IMR-90 (cell line): Measurements from ENCODE around the gene TM4SF1. TPM values are rescaled to one million over a fixed set of nuclear protein-coding genes. Genes with fewer than 3 reads are reported as not detected.
A peak's percentile ranks its signal among the peaks of the same experiment; 100 is the strongest.

Source experiments
- ATAC-seq: fragments of 200-7000 bp; cut with Tn5 transposase; 2 replicates; pipeline ENCODE4 v1.9.1; 2020; ENCODE audit warnings: low read depth, mild to moderate bottlenecking, moderate library complexity
- BruUV-seq: library from RNA; stranded (reverse); fragments of 400-500 nt; replicated peaks from 2 replicates; lab custom pipeline; 2021; lab: Mats Ljungman, UMichigan
- CTCF ChIA-PET: fragments of 300-600 bp; formaldehyde crosslinking; extraction: SDS; loops from one replicate; lab custom pipeline; 2021; ENCODE audit warnings: antibody characterized with exemption; lab: Yijun Ruan, JAX
- POLR2A ChIA-PET: fragments of 300-600 bp; sonication (Branson Sonifier 250); formaldehyde crosslinking; loops from one replicate; lab custom pipeline; 2022; ENCODE audit warnings: antibody characterized with exemption; ENCODE audit not compliant: unreplicated experiment; lab: Charles Lee
- DNase-seq: peaks from one replicate; pipeline ENCODE4 v3.0.0; 2013
- H2AFZ ChIP-seq: replicated peaks from 2 replicates; pipeline ENCODE3; 2013; ENCODE audit warnings: low read length, mild to moderate bottlenecking; ENCODE audit not compliant: poor library complexity
- H2AK5ac ChIP-seq: 2 replicates; pipeline ENCODE4 v1.6.1; 2013; ENCODE audit warnings: low read depth, low read length, inconsistent platforms
- H2AK9ac ChIP-seq: replicated peaks from 2 replicates; pipeline ENCODE3; 2013; ENCODE audit warnings: mild to moderate bottlenecking, low read depth, low read length, moderate library complexity; ENCODE audit not compliant: poor library complexity
- H2BK120ac ChIP-seq: 2 replicates; pipeline ENCODE4 v1.6.1; 2013; ENCODE audit warnings: low read depth, low read length, inconsistent platforms
- H2BK15ac ChIP-seq: 3 replicates; pipeline ENCODE4 v1.6.1; 2013; ENCODE audit warnings: low read depth, low read length, inconsistent platforms
- H2BK20ac ChIP-seq: 2 replicates; pipeline ENCODE4 v1.6.1; 2013; ENCODE audit warnings: low read depth, mild to moderate bottlenecking, inconsistent platforms, low read length, moderate library complexity
- H2BK5ac ChIP-seq: 2 replicates; pipeline ENCODE4 v1.6.1; 2013; ENCODE audit warnings: mild to moderate bottlenecking, low read depth, low read length, inconsistent platforms; ENCODE audit not compliant: poor library complexity, severe bottlenecking
- H3K14ac ChIP-seq: replicated peaks from 2 replicates; pipeline ENCODE4 v1.6.1; 2013; ENCODE audit warnings: low read depth, low read length, inconsistent platforms
- H3K18ac ChIP-seq: 2 replicates; pipeline ENCODE4 v1.6.1; 2013; ENCODE audit warnings: low read depth, low read length, control low read depth
- H3K23ac ChIP-seq: 2 replicates; pipeline ENCODE4 v1.6.1; 2013; ENCODE audit warnings: low read depth, low read length, inconsistent platforms
- H3K27ac ChIP-seq: 2 replicates; pipeline ENCODE4 v1.5.1; 2013; ENCODE audit warnings: mild to moderate bottlenecking, control low read depth, low read length; ENCODE audit not compliant: insufficient read depth
- H3K27me3 ChIP-seq: 2 replicates; pipeline ENCODE4 v1.6.1; 2013; ENCODE audit warnings: low read length; ENCODE audit not compliant: control insufficient read depth, insufficient read depth
- H3K36me3 ChIP-seq: 2 replicates; pipeline ENCODE4 v1.6.1; 2013; ENCODE audit warnings: low read length, mixed read lengths; ENCODE audit not compliant: control insufficient read depth, insufficient read depth
- H3K4ac ChIP-seq: 2 replicates; pipeline ENCODE4 v1.6.1; 2013; ENCODE audit warnings: low read depth, low read length, inconsistent platforms
- H3K4me1 ChIP-seq: 2 replicates; pipeline ENCODE4 v1.6.1; 2013; ENCODE audit warnings: low read length, mixed read lengths; ENCODE audit not compliant: control insufficient read depth, insufficient read depth
- H3K4me2 ChIP-seq: 2 replicates; pipeline ENCODE4 v1.6.1; 2013; ENCODE audit warnings: low read depth, mild to moderate bottlenecking, control low read depth, low read length, moderate library complexity
- H3K4me3 ChIP-seq: 2 replicates; pipeline ENCODE4 v1.5.1; 2013; ENCODE audit warnings: low read depth, mild to moderate bottlenecking, control low read depth, low read length, moderate library complexity; ENCODE audit not compliant: insufficient read depth
- H3K56ac ChIP-seq: 2 replicates; pipeline ENCODE4 v1.6.1; 2013; ENCODE audit warnings: low read length, inconsistent platforms; ENCODE audit not compliant: insufficient read depth; ENCODE audit errors: extremely low read depth
- H3K79me1 ChIP-seq, 2 experiments: 2 replicates each; pipeline ENCODE4 v1.6.1; 2013; ENCODE audit warnings: low read length in 2 of 2, inconsistent platforms in 1 of 2, low read depth in 1 of 2
- H3K9ac ChIP-seq: 2 replicates; pipeline ENCODE4 v1.6.1; 2013; ENCODE audit warnings: low read depth, low read length, control low read depth
- H3K9me1 ChIP-seq: 2 replicates; pipeline ENCODE4 v1.6.1; 2013; ENCODE audit warnings: low read length, inconsistent platforms; ENCODE audit not compliant: insufficient read depth
- H3K9me3 ChIP-seq: 2 replicates; pipeline ENCODE4 v1.6.1; 2013; ENCODE audit warnings: low read length; ENCODE audit not compliant: control insufficient read depth, insufficient read depth
- H4K20me1 ChIP-seq: 2 replicates; pipeline ENCODE4 v1.6.1; 2013; ENCODE audit warnings: low read length, inconsistent platforms; ENCODE audit not compliant: insufficient read depth
- H4K5ac ChIP-seq: 2 replicates; pipeline ENCODE4 v1.6.1; 2013; ENCODE audit warnings: mild to moderate bottlenecking, low read depth, low read length, control low read depth
- H4K8ac ChIP-seq, 2 experiments: 2 replicates each; pipeline ENCODE4 v1.6.1; 2013; ENCODE audit warnings: low read depth in 2 of 2, low read length in 2 of 2, control low read depth in 1 of 2, inconsistent platforms in 1 of 2
- H4K91ac ChIP-seq: 2 replicates; pipeline ENCODE4 v1.6.1; 2013; ENCODE audit warnings: low read depth, low read length, inconsistent platforms; ENCODE audit not compliant: insufficient read depth
- BHLHE40 ChIP-seq: fragments of 150-350 bp; IDR thresholded peaks from 2 replicates; pipeline ENCODE4 v1.6.1; 2016; ENCODE audit warnings: mild to moderate bottlenecking, low read depth, low read length
- CEBPB ChIP-seq: IDR thresholded peaks from 2 replicates; pipeline ENCODE4 v1.6.1; 2012; ENCODE audit warnings: low read depth, low read length, improper control_type of control experiment
- CHD1 ChIP-seq: IDR thresholded peaks from 2 replicates; pipeline ENCODE4 v1.6.1; 2012; ENCODE audit warnings: low read depth, low read length, improper control_type of control experiment
- MAFK ChIP-seq: IDR thresholded peaks from 2 replicates; pipeline ENCODE4 v1.6.1; 2012; ENCODE audit warnings: low read depth, low read length, improper control_type of control experiment
- MAZ ChIP-seq: IDR thresholded peaks from 2 replicates; pipeline ENCODE4 v1.6.1; 2012; ENCODE audit warnings: low read depth, mild to moderate bottlenecking, low read length, improper control_type of control experiment, moderate library complexity, borderline replicate concordance
- MXI1 ChIP-seq: IDR thresholded peaks from 2 replicates; pipeline ENCODE4 v1.6.1; 2012; ENCODE audit warnings: low read depth, mild to moderate bottlenecking, low read length, moderate library complexity, borderline replicate concordance
- NFE2L2 ChIP-seq: fragments of 150-350 bp; IDR thresholded peaks from 2 replicates; pipeline ENCODE4 v1.6.1; 2016; ENCODE audit warnings: low read depth, mild to moderate bottlenecking, low read length
- POLR2A ChIP-seq: IDR thresholded peaks from 2 replicates; pipeline ENCODE4 v1.6.1; 2012; ENCODE audit warnings: mild to moderate bottlenecking, low read depth, low read length
- RAD21 ChIP-seq: IDR thresholded peaks from 2 replicates; pipeline ENCODE4 v1.6.1; 2012; ENCODE audit warnings: low read length, improper control_type of control experiment
- RCOR1 ChIP-seq: IDR thresholded peaks from 2 replicates; pipeline ENCODE4 v1.6.1; 2012; ENCODE audit warnings: mild to moderate bottlenecking, low read length, improper control_type of control experiment; ENCODE audit not compliant: insufficient replicate concordance
- RFX5 ChIP-seq: IDR thresholded peaks from 2 replicates; pipeline ENCODE4 v1.8.0; 2012; ENCODE audit warnings: low read depth, mild to moderate bottlenecking, low read length, moderate library complexity
- whole genome bisulfite sequencing, 2 experiments: methylation state at CpG; one replicate each; pipeline versions ENCODE4 v1.1.5 to v1.1.7; 2013; ENCODE audit warnings: missing lambda C conversion rate in 2 of 2; ENCODE audit not compliant: insufficient read length in 1 of 2; ENCODE audit errors: extremely low coverage in 2 of 2; 5-methylcytosine and 5-hydroxymethylcytosine counted together
- dilution Hi-C: fragments of 300-500 bp; cut with HindIII; formaldehyde crosslinking; loops from one replicate; pipeline ENCODE4 v1.14.3; 2018; ENCODE audit warnings: low sequenced_read_pairs; ENCODE audit not compliant: unreplicated experiment
- in situ Hi-C: fragments of 300-500 bp; cut with MboI; formaldehyde crosslinking; loops from 3 replicates; pipeline ENCODE4 v1.14.3; 2019; ENCODE audit warnings: low sequenced_read_pairs, inconsistent platforms, mixed read lengths
- intact Hi-C: fragments of 100-400 bp; cut with micrococcal nuclease; formaldehyde crosslinking; loops from 2 replicates; pipeline ENCODE4 v1.10.0; 2022
- polyA plus RNA-seq, 3 experiments: library from polyadenylated mRNA; depleted of rRNA; stranded (reverse); fragments of >200 nt; gene quantifications; 2 replicates each; pipeline ENCODE4 v1.2.3, GENCODE V29; 2012; ENCODE audit warnings: low replicate concordance in 1 of 3
- total RNA-seq: library from RNA; depleted of rRNA; stranded (reverse); fragments of >200 nt; gene quantifications from 2 replicates; pipeline ENCODE4 v1.2.3, GENCODE V29; 2012
- TF ChIP-seq, protein P1 (sequence below): fragments of 150-350 bp; IDR thresholded peaks from 2 replicates; pipeline ENCODE4 v1.6.1; 2016; ENCODE audit warnings: low read depth, mild to moderate bottlenecking, low read length, moderate library complexity, borderline replicate concordance
- TF ChIP-seq, protein P2 (sequence below): fragments of 150-350 bp; IDR thresholded peaks from 2 replicates; pipeline ENCODE4 v1.6.1; 2017; ENCODE audit warnings: mild to moderate bottlenecking, antibody characterized with exemption, low read length, low read depth

The TM4SF1 gene
- total and polyA plus RNA-seq, 2 of the 4 experiments (the other 2 are of a cell fraction), result 232 to 302 TPM

DNA sequence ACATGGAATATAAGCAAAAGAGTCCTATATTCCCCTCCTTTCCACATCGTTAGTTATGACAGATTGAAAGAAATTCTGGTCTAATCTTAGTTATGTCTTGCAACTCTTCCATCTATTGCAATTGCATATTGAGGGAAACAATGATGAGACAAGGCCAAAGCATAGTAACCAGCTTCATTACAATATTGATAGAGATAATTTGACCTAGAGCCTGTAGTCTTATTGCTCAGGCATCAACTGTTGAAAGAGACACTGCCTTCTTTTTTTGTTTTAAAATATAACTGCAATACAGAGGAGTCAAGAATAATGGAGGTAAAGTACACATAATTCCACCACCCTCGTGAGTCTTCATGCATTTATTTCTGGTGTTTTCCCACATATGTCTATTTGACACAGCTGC is 46.1 kb downstream of the TM4SF1 start:
- H2AFZ ChIP-seq, result no peak overlapping the region
- H3K9me3 ChIP-seq, result no peaks in the 10 kb centered on the region
- H4K8ac ChIP-seq, result no peak overlapping the region
- no peak overlapping the region for H3K4ac ChIP-seq
- no peak overlapping the region for H3K27ac ChIP-seq
- H2BK5ac ChIP-seq, result no peak overlapping the region
- no peak overlapping the region for H3K4me3 ChIP-seq
- no peak overlapping the region for H2AK9ac ChIP-seq
- H3K4me2 ChIP-seq, result no peak overlapping the region
- H2AK5ac ChIP-seq, result no peak overlapping the region
- H2BK15ac ChIP-seq, result 0 out of 3 replicates have a peak overlapping the region, but pooled peaks have one; percentile 28
- intact Hi-C loops, result no loop called here
- peak overlapping the region; percentile 66 for H2BK20ac ChIP-seq
- H3K79me1 ChIP-seq, result no peaks in the 10 kb centered on the region; a peak in 1 of 4 replicates
- peak overlapping the region; percentile 71; the same call in 1 of the 2 replicates for H2BK120ac ChIP-seq
- no peak overlapping the region for H4K5ac ChIP-seq
- in situ Hi-C loops, result loop anchor here (10.0 kb wide), 1 partner anchor 377 kb away; no protein-coding TSS in a partner anchor
- BruUV-seq, result no TSS peak
- dilution Hi-C loops, result no loop called here
- TF ChIP-seq CHD1, result no peak
- TF ChIP-seq, protein P1, sequence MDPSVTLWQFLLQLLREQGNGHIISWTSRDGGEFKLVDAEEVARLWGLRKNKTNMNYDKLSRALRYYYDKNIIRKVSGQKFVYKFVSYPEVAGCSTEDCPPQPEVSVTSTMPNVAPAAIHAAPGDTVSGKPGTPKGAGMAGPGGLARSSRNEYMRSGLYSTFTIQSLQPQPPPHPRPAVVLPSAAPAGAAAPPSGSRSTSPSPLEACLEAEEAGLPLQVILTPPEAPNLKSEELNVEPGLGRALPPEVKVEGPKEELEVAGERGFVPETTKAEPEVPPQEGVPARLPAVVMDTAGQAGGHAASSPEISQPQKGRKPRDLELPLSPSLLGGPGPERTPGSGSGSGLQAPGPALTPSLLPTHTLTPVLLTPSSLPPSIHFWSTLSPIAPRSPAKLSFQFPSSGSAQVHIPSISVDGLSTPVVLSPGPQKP, result no peak
- TF ChIP-seq POLR2A, result no peak
- no peak for TF ChIP-seq MXI1
- TF ChIP-seq RCOR1, result no peak
- TF ChIP-seq, protein P2, sequence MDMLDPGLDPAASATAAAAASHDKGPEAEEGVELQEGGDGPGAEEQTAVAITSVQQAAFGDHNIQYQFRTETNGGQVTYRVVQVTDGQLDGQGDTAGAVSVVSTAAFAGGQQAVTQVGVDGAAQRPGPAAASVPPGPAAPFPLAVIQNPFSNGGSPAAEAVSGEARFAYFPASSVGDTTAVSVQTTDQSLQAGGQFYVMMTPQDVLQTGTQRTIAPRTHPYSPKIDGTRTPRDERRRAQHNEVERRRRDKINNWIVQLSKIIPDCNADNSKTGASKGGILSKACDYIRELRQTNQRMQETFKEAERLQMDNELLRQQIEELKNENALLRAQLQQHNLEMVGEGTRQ, result no peak
- no peak for TF ChIP-seq BHLHE40
- TF ChIP-seq NFE2L2, result no peak
- no peak for TF ChIP-seq MAZ
- TF ChIP-seq CEBPB, result no peak
- TF ChIP-seq MAFK, result no peak
- no peak for TF ChIP-seq RAD21
- no peak for TF ChIP-seq RFX5
- H3K23ac ChIP-seq, result no peak overlapping the region
- ChIA-PET CTCF (interaction anchor here (1.4 kb wide), 1 partner anchor 59 kb away, joined by 3 read pairs; no protein-coding TSS in a partner anchor), POLR2A (no interaction called here)
- H3K27me3 ChIP-seq, result no peaks in the 10 kb centered on the region
- H3K36me3 ChIP-seq, result no peaks in the 10 kb centered on the region
- ATAC-seq, result no peak
- H4K20me1 ChIP-seq, result no peaks in the 10 kb centered on the region
- H3K18ac ChIP-seq, result no peak overlapping the region
- H3K9ac ChIP-seq, result no peak overlapping the region
- no CpG with 5 or more reads among the region's 2 CpGs for WGBS, 2 experiments
- H3K56ac ChIP-seq, result no peak overlapping the region
- H3K9me1 ChIP-seq, result no peaks in the 10 kb centered on the region; the same call in 1 of the 2 replicates
- no peak overlapping the region for H3K14ac ChIP-seq
- DNase-seq, result no peak
- no peak overlapping the region for H4K91ac ChIP-seq
- peaks cover 3% of the 10 kb centered on the region for H3K4me1 ChIP-seq
